Fibroblast of lung (primary cell): ENCODE results near the gene EPHB2.

Experiments
- EZH2 ChIP-seq: IDR thresholded peaks from 2 replicates; pipeline ENCODE4 v1.5.1; 2012; ENCODE audit warnings: low read length, control low read depth, mild to moderate bottlenecking; ENCODE audit errors: missing control alignments
- TF ChIP-seq, protein P1 (sequence below), 2 donors: IDR thresholded peaks in 1 of 2; conservative IDR thresholded peaks in 1 of 2; 1 replicate in 1 of 2; 2 replicates in 1 of 2; pipeline ENCODE4 v1.5.1; 2011 to 2012; ENCODE audit warnings: low read length in 2 of 2, control low read depth in 1 of 2, inconsistent platforms in 1 of 2, low read depth in 1 of 2, mild to moderate bottlenecking in 1 of 2

DNA sequence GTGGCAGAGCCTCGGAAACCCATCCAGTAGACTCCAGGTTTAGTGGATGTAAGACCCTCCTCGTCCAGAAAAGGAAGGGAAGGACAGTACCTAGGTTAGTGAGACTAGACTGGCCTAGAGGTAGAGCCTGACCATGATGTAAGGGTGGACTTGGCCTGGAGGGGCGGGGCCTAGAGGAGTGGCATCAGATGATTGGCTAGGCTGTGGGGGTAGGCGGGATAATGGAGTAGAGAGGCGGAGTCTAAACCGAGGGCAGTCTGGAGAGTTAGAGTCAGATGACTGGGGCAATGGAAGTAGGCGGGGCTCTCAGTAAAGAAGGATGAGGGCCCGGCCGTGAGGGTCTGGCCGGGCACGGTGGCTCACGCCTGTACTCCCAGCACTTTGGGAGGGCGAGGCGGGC lies 70.1 kb downstream of the EPHB2 start:
- TF ChIP-seq, protein P1, sequence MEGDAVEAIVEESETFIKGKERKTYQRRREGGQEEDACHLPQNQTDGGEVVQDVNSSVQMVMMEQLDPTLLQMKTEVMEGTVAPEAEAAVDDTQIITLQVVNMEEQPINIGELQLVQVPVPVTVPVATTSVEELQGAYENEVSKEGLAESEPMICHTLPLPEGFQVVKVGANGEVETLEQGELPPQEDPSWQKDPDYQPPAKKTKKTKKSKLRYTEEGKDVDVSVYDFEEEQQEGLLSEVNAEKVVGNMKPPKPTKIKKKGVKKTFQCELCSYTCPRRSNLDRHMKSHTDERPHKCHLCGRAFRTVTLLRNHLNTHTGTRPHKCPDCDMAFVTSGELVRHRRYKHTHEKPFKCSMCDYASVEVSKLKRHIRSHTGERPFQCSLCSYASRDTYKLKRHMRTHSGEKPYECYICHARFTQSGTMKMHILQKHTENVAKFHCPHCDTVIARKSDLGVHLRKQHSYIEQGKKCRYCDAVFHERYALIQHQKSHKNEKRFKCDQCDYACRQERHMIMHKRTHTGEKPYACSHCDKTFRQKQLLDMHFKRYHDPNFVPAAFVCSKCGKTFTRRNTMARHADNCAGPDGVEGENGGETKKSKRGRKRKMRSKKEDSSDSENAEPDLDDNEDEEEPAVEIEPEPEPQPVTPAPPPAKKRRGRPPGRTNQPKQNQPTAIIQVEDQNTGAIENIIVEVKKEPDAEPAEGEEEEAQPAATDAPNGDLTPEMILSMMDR (conservative IDR thresholded peaks at IDR 0.05 in 1 of 2, IDR thresholded peaks at IDR 0.05 in 1 of 2; ENCODE audit: low read depth in 1 of 2, low read length in 2 of 2), result no peak
- no peak for TF ChIP-seq EZH2
